ENCODE measurements around the gene CHD6.

Gene CHD6

GRCh38 chr20:41592516-41593216 lies 25.5 kb downstream of the CHD6 start:
- DNase-seq (ENCODE audit: low read depth in 2 of 2): no peak

- no peak for DNase-seq (ENCODE audit: low read depth in 2 of 2)
Observed at GRCh38 chr20:41587956-41588355, 30.2 kb downstream of the CHD6 start.

DNA sequence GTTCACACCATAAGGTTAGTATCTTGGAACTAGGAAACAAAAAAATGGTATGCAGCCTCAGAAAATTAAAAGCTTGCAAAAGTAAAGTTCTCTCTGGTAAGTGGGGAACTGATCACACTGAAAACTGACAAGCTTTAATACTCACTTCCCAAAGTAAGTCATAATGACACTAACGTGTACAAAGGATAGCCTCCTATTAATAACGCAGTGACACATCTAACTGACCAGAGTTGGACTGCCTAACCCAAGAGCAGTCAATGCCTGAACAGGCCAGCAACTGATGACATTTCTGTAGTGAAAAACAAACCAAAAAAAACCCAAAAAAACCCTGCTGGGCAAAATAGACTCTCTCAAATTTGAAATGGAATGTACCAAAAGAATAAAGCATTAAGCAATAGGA lies 30.7 kb downstream of the CHD6 start:
- DNase-seq (ENCODE audit: low read depth in 2 of 2): no peak

- DNase-seq (ENCODE audit: low read depth in 2 of 2): no peak
Observed at GRCh38 chr20:41586772-41587171, 31.4 kb downstream of the CHD6 start.

- no peak for DNase-seq (ENCODE audit: low read depth in 2 of 2)
Observed at GRCh38 chr20:41580350-41580749, 37.8 kb downstream of the CHD6 start.

GRCh38 chr20:41577129-41578009 lies 40.8 kb downstream of the CHD6 start:
- no peak for DNase-seq (ENCODE audit: low read depth in 2 of 2)

DNA sequence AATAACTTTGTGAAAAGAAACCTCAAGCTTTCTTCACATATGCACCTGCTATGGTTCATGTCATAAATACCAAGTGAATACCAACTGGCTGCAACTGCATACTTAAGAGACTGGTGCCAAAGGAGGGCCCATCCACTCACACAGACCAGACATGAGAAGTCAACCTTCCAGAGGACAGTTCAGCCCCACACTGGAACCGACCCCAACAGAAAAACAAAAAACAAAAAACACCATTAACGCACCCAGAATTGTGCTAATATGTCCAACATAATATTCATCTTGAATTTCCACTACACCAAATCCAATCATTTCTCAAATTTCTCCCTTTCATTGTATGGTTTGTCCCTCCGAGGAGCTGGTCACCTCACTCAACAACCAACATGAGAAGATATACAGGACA lies 42.8 kb downstream of the CHD6 start:
- no peak for DNase-seq (ENCODE audit: low read depth in 2 of 2)

DNA sequence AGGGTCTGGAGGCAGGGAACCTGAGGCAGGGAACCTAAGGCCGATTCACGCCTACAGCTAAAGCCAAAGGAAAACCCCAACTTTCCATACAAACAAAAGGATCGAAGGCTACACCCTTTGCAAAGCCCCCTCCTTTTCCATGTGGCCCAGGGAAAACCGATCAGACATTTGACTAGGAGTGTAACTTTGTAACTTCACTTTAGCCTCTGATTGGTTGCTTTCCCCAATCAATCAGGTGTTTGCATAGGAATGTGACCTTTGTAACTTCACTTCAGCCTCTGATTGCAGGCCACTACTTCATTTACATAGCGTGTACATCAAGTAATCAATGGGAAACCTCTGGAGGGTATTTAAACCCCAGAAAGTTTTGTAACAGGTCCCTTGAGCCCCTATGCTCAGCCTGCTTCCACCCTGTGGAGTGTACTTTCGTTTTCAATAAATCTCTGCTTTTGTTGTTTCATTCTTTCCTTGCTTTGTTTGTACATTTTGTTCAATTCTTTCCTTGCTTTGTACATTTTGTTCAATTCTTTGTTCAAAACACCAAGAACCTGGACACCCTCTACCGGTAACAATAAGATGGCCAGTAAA lies 43.3 kb downstream of the CHD6 start:
- DNase-seq (ENCODE audit: low read depth in 2 of 2): no peak

DNA sequence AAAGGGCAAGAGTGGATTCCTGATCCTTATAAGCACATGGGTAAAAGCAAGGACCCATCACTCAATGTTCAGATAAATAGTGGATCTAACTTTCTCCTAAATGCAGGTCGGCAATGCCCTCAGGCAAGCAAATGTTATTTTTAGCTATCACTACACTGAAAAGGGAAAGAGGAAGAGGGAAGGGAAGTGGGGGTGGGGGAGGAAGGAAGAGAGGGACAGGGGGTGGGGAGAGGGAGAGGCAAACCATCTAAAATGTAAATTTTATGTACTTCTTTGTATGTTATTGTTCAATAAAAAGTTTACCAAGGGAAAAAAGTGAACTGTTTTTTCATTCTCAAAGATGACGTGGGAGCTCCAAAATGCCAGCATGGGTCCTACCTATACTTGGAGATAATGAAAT lies 44.2 kb downstream of the CHD6 start:
- DNase-seq (ENCODE audit: low read depth in 2 of 2): no peak

GRCh38 chr20:41572010-41572572 lies 46.1 kb downstream of the CHD6 start:
- DNase-seq (ENCODE audit: low read depth in 2 of 2): no peak

- no peak for DNase-seq (ENCODE audit: low read depth in 2 of 2)
Observed at GRCh38 chr20:41571006-41571405, 47.2 kb downstream of the CHD6 start.

- DNase-seq (ENCODE audit: low read depth in 2 of 2): no peak
Observed at GRCh38 chr20:41570557-41570956, 47.6 kb downstream of the CHD6 start.

DNA sequence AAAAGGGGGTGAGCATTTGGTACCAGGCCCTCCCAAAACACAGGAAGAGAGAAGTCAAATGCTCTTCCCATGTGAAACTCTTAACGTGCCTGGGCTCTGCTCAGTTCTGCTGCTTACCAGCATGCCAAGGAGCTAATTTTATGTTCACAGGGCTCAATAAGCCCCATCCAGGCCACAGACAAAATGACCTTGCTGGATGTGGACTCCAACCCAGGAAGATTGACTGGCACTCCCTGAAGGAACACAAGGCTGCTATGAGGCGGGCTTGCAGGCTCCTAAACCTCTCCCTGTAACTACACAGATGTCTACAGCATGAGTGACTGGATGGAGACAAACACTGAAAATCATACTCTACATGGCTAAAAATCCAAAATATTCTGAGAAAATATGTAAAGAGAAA lies 50.6 kb downstream of the CHD6 start:
- no peak for DNase-seq (ENCODE audit: low read depth in 2 of 2)

DNA sequence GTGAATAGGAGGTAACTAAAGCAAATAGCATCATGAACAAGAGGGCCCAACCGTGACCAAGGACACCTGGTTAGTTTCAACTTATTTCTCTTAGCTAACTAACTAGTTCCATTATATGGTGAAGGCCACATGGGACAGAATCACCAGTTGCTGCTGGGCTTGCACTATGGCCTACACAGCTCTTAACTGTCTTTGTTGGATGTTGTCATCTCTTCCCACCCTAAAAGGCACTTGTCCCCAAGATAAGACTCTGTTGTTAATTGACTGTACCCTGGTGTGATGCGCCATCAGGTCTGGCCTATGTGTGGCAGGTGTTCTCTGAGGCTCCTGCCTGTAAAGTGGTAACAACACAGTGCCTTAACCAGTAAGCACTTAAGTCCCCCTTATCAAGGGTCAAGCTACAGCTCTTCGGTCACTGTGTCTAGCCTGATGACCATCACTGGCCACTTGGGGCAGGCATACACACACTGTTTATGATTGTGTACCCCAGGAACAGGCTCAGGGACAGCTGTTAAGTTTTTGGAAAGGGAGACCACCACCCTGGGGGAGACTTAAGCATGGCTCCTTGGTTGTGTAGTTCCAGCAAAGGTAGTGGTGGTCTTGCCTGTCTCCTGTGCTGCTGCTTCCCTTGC lies 51.2 kb downstream of the CHD6 start:
- DNase-seq (ENCODE audit: low read depth in 2 of 2): no peak

DNA sequence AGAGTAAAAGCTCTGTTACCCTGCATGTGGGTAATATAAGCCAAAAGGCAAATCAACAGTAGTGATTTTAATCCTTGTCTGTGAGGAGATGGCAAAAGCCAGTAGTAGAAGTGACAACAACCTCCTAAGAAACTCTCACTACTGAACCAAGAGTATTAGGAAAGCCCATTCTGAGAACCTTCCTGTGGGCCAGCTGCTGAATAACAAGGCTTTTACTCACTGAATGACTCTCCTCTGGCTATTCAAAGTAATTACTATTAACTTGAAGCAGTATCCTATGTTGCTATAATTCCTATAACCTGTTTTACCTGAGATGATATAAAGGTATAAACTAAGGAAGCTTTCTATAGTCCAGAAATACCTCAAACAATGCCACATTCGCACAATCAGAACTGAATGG lies 55.1 kb downstream of the CHD6 start:
- DNase-seq (ENCODE audit: low read depth in 2 of 2): no peak

DNA sequence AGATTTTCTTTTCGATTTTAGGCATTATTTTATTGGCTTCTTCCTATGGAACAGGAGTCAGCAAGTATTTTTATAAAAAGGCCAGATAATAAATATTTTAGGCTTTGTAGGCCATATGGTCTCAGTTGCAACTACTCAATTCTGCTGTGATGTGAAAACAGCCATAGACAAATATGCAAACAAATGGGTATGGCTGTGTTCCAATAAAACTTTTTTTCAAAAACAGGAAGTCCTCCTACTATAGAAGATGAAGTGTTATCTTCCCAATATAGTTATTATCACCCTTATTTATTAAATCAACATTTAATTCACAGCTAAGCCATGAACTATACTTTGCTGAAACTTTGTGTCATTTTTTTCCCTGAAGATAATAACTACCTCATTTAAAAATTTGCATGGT lies 57.2 kb downstream of the CHD6 start:
- DNase-seq (ENCODE audit: low read depth in 2 of 2): no peak

- no peak for DNase-seq (ENCODE audit: low read depth in 2 of 2)
Observed at GRCh38 chr20:41559658-41560057, 58.5 kb downstream of the CHD6 start.

DNA sequence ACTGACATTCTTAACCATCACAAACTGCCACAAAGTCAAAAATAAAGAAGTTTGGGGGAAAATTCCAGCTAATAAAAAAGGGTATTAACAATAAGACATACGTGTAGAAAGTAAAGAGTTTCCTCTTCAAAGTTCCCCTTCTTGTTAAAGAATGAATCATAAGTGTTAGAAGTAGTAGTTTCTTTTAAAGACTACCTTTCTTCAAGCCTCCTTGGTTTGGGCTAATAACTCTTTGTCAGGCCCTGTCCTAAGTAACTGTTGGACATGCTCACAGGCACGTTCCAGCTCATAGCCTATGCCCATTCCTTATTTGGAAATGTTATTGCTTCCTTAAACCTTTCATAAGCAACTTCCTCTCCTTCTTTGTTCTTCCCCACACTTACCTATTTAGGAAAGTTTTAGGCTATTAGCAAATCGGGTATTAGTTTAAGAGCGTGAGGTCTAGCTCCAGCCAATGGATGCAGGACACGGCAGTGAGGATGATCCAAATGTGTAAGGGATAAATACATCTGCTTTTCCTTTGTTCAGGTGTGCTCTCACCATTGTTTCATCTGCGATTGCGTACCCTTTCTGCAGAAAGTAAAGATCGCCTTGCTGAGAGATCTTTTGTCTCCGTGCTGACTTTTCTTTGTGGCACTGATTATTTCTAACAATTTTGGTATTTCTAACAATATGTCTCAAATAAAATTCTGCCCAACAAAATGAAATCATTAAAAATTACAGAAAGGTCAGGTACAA lies 64.9 kb downstream of the CHD6 start:
- no peak for DNase-seq (ENCODE audit: low read depth in 2 of 2)

GRCh38 chr20:41552295-41553068 lies 65.7 kb downstream of the CHD6 start:
- no peak for DNase-seq (ENCODE audit: low read depth in 2 of 2)

GRCh38 chr20:41551011-41551705 lies 67.0 kb downstream of the CHD6 start:
- DNase-seq (ENCODE audit: low read depth in 2 of 2): no peak
